Thoracic aorta (tissue), 2 donors: ENCODE measurements around the gene RPL28. TPM values are rescaled to one million over a fixed set of nuclear protein-coding genes. Genes with fewer than 3 reads are reported as not detected.
"Not testable (repeated sequence)": the region's sequence is repeated elsewhere in the genome, so short reads cannot be mapped to it uniquely, and the experiment has no call there.

ENCODE experiments used
- ATAC-seq: fragments of 150-250 bp; one replicate; pipeline ENCODE4 v1.8.0; 2017; ENCODE audit warnings: low read depth; ENCODE audit not compliant: insufficient number of reproducible peaks, low FRiP score
- DNase-seq: peaks from one replicate; pipeline ENCODE4 v3.0.0-alpha.2; 2020; ENCODE audit warnings: low spot score
- H3K27ac ChIP-seq, 2 donors: fragments of 200-600 bp; sonication (generic); 1 replicate in 1 of 2; 2 replicates in 1 of 2; pipeline ENCODE4 v1.5.1; 2016; ENCODE audit warnings: mild to moderate bottlenecking in 2 of 2, moderate library complexity in 2 of 2
- H3K27me3 ChIP-seq: fragments of 200-600 bp; sonication (generic); replicated peaks from 2 replicates; pipeline ENCODE4 v1.6.0; 2016; ENCODE audit warnings: mild to moderate bottlenecking; ENCODE audit not compliant: insufficient read depth
- H3K36me3 ChIP-seq: fragments of 200-600 bp; sonication (generic); one replicate; pipeline ENCODE4 v1.5.1; 2016
- H3K4me1 ChIP-seq, 2 donors: fragments of 200-600 bp; sonication (generic); 1 replicate in 1 of 2; 2 replicates in 1 of 2; pipeline versions ENCODE4 v1.5.1 to v1.6.0; 2016; ENCODE audit warnings: low read depth in 2 of 2, mild to moderate bottlenecking in 1 of 2; ENCODE audit not compliant: control insufficient read depth in 1 of 2
- H3K4me3 ChIP-seq: fragments of 200-600 bp; sonication (generic); 2 replicates; pipeline ENCODE4 v1.5.1; 2016; ENCODE audit warnings: mild to moderate bottlenecking
- H3K9me3 ChIP-seq: fragments of 200-600 bp; sonication (generic); 2 replicates; pipeline ENCODE4 v1.5.1; 2016
- total RNA-seq, 2 donors: library from RNA; depleted of rRNA; stranded (reverse); fragments of >200 nt; gene quantifications; one replicate each; pipeline versions ENCODE4 v1.1.0 to v1.2.3, GENCODE V29; 2016
- TF ChIP-seq, protein P1 (sequence below): fragments of 200-600 bp; sonication (generic); IDR thresholded peaks from one replicate; pipeline ENCODE4 v1.5.1; 2019; ENCODE audit warnings: antibody characterized with exemption

Gene RPL28
- total RNA-seq, 2 donors from 2014 or later, result 175 to 274 TPM

DNA sequence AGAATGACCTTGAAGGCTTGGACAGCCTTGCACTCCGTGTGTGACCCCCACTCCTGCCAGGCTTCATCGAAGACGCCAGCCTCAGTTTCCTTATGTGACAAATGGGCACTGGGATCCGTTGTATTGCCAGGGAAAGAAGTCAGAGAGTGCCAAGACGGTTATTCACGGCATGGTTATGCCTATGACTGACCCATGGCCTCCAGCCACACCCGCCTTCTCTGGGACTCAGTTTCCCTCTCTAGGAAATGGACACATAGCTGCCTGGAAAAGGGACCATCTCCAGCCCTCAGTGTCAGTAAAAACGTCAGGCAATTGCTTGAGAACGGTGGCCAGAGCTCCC lies 22.8 kb downstream of the RPL28 start:
- no peak for ATAC-seq
- Histone ChIP-seq H3K9me3 (no peaks in the 10 kb centered on the region), H3K36me3 (no peaks in the 10 kb centered on the region), H3K4me3 (peak overlapping the region; percentile 87), H3K27ac (peak overlapping the region; percentile 84 to 99), H3K4me1 (peaks cover 18 to 23% of the 10 kb centered on the region in 2 donors), H3K27me3 (no peaks in the 10 kb centered on the region)
- DNase-seq, result no peak
- TF ChIP-seq, protein P1, sequence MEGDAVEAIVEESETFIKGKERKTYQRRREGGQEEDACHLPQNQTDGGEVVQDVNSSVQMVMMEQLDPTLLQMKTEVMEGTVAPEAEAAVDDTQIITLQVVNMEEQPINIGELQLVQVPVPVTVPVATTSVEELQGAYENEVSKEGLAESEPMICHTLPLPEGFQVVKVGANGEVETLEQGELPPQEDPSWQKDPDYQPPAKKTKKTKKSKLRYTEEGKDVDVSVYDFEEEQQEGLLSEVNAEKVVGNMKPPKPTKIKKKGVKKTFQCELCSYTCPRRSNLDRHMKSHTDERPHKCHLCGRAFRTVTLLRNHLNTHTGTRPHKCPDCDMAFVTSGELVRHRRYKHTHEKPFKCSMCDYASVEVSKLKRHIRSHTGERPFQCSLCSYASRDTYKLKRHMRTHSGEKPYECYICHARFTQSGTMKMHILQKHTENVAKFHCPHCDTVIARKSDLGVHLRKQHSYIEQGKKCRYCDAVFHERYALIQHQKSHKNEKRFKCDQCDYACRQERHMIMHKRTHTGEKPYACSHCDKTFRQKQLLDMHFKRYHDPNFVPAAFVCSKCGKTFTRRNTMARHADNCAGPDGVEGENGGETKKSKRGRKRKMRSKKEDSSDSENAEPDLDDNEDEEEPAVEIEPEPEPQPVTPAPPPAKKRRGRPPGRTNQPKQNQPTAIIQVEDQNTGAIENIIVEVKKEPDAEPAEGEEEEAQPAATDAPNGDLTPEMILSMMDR, result no peak

GRCh38 chr19:55409179-55409578 lies 23.4 kb downstream of the RPL28 start:
- not testable (repeated sequence) for H3K27ac ChIP-seq, DNase-seq, H3K36me3 ChIP-seq, H3K9me3 ChIP-seq, ATAC-seq, H3K27me3 ChIP-seq, H3K4me3 ChIP-seq
- H3K4me1 ChIP-seq, result peaks cover 18 to 23% of the 10 kb centered on the region in 2 donors

DNA sequence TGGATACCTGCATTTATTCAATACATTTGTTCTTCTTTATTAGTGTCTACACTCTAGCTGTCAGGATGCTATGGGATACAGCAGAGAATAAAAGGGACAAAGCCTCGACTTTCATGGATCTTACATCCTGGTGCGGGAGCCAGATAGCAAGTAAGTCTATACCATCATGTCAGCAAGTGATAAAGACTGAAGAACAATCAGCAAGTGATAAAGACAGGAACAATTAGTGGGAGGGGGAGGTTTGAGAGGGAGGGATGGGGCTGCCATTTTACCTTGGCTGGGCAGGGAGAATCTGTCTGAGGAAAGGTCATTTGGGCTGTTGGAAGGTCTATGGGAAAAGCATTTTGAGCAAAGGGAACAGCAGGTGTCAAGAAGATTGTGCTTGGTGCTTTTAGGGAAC lies 24.4 kb downstream of the RPL28 start:
- H3K4me3 ChIP-seq, result no peak overlapping the region
- TF ChIP-seq, protein P1, result no peak
- H3K9me3 ChIP-seq, result no peaks in the 10 kb centered on the region
- no peak overlapping the region for H3K27ac ChIP-seq
- no peak for ATAC-seq
- DNase-seq, result no peak
- no peaks in the 10 kb centered on the region for H3K36me3 ChIP-seq
- peaks cover 18 to 23% of the 10 kb centered on the region in 2 donors for H3K4me1 ChIP-seq
- H3K27me3 ChIP-seq, result no peaks in the 10 kb centered on the region

- ATAC-seq (peak; percentile 2), DNase-seq (no peak)
- H3K27me3 ChIP-seq, result no peaks in the 10 kb centered on the region
- H3K4me1 ChIP-seq, result no peaks in the 10 kb centered on the region
- H3K27ac ChIP-seq, result no peak overlapping the region
- H3K4me3 ChIP-seq, result no peak overlapping the region
- TF ChIP-seq, protein P1, result peak; percentile 38
- H3K9me3 ChIP-seq, result no peaks in the 10 kb centered on the region
- H3K36me3 ChIP-seq, result no peaks in the 10 kb centered on the region
Observed at GRCh38 chr19:55418185-55418584, 32.5 kb downstream of the RPL28 start.

GRCh38 chr19:55419103-55419502 lies 33.4 kb downstream of the RPL28 start:
- ATAC-seq (no peak), DNase-seq (no peak)
- H3K27ac ChIP-seq, result no peak overlapping the region
- no peak overlapping the region for H3K4me3 ChIP-seq
- H3K4me1 ChIP-seq, result no peaks in the 10 kb centered on the region
- H3K36me3 ChIP-seq, result no peaks in the 10 kb centered on the region
- TF ChIP-seq, protein P1, result no peak
- H3K27me3 ChIP-seq, result no peaks in the 10 kb centered on the region
- no peaks in the 10 kb centered on the region for H3K9me3 ChIP-seq

DNA sequence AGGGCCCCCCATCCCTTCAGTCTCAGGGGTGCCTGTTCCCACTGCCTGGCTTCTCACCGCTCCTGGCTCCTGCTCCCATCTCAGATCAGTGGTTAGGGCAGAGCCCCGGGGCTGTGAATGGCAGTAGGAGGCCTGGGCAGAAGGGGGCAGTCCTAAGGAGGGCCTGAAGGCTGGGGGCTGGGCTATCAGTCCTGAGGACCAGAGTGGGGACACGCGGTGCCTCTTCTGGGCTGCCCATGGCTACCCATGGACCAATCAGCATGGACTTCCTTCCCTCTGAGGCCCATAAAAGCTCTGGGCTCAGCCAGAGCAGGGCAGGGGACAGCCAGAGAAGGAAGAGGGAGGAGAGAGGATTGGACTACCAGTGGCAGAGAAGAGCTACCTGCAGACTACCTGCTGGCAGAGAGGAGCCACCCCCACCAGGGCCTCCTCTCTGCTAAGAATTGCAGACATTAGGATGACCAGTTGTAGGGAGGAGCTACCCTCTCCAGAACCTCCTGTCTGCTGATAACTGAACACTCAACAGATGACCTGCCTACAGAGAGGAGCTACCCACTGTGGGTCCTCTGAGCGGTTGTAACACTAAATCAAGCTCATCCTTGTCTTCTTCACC lies 34.0 kb downstream of the RPL28 start:
- Histone ChIP-seq H3K4me3 (no peak overlapping the region), H3K27ac (no peak overlapping the region), H3K27me3 (no peaks in the 10 kb centered on the region), H3K4me1 (no peaks in the 10 kb centered on the region), H3K9me3 (no peaks in the 10 kb centered on the region), H3K36me3 (no peaks in the 10 kb centered on the region)
- DNase-seq (no peak), ATAC-seq (no peak)
- TF ChIP-seq, protein P1, result no peak

GRCh38 chr19:55421281-55421680 lies 35.5 kb downstream of the RPL28 start:
- not testable (repeated sequence) for H3K4me3 ChIP-seq, DNase-seq, H3K4me1 ChIP-seq, ATAC-seq, H3K9me3 ChIP-seq, H3K36me3 ChIP-seq, H3K27ac ChIP-seq, H3K27me3 ChIP-seq
